Left renal cortex interstitium (tissue), 4 donors: Measurements from ENCODE around the gene RAB35. TPM values are rescaled to one million over a fixed set of nuclear protein-coding genes. Genes with fewer than 3 reads are reported as not detected.

ENCODE experiments used
- DNase-seq, 4 donors: peaks; one replicate each; pipeline ENCODE4 v3.0.0-alpha.2; 2013; ENCODE audit warnings: low read depth in 4 of 4, low spot score in 2 of 4, missing footprints in 1 of 4
- polyA plus RNA-seq, 4 donors: library from polyadenylated mRNA; unstranded; fragments of 120-200 nt; gene quantifications; one replicate each; pipeline ENCODE4 v1.2.1, GENCODE V29; 2013; ENCODE audit not compliant: insufficient read length in 4 of 4

The RAB35 gene
- polyA plus RNA-seq, 4 donors: 33.6 to 47.7 (median 41.7) TPM

DNA sequence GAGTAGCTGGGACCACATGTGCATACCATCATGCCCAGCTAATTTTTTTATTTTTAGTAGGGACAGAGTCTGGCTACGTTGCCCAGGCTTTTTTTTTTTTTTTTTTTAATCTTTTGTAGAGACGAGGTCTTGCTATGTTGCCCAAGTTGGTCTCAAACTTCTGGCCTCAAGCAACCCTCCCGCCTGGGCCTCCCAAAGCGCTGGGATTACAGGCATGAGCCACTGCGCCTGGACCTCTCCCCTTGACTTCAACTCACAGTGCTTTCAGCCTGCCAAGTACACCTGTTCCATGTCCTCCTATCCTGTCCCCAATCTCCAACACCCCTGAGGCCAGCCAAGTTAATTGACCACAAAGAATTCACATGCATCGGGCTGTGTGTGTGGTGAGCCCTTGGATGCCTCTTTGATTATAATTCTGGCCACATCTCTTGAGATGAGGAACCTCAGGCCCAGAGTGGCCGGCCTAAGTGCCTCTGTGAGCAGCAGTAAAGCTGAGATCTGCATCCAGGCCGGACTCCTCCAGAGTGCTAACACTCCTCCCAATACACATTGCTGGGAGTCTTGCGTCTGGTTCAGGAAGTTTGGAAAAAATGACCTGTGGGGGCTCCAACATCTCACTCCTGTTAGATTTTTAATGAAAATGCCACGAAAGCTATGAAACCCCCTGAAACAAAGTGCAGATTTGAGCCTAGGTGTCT, 6.8 kb downstream of the RAB35 start:
- no peak for DNase-seq

DNA sequence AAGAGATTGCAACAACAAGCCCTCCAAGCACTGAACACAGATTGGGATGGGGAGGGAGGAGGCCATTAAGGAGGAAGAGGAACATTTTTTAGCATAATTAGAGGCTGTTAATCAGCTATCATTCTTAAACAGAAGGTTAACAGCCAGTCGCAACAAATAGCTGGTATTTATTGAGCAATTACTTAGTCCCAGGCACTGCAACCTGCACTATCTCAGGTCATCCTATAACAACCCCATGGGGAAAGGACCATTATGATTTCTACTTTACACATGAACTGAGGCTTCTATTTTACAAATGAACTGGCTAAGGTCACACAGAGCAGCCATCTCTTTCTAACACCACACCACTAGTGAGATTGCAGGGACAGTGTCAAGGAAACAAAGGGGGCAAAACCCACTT, 10.4 kb downstream of the RAB35 start:
- DNase-seq: no peak

DNA sequence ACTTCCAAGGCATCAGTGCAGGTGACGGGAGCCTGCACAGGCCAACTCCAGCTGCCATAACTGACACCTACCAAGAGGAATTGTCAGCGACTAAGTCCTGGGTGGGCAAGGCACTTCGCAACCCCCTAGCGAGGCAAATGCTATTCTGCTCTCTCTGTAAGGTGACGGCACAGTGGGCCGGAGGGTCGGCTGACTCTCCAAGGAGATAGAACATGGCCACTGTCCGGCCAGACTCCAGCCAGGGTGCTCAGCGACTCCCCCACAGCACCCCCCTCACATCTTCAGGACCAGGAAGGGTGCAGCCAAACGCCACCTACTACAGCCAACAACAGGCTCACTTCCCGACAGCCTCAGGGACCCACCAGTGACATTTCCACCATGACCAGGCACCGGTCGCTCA, 13.2 kb downstream of the RAB35 start:
- no peak for DNase-seq

DNA sequence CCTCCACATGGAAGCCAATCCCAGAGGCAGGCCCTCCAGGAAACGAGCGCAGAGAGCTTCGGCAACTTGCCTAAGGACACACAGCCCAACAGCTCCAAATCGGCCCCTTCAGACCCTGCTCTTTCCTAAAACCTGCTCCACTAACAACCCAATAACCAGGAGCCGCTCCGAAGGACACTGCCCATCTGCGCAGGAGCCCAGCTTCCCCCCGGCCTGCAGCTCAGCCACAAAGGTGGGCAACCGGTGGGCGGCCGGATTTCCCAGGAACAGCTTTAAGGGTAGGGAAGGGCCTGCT, 13.6 kb downstream of the RAB35 start:
- DNase-seq: no peak

DNA sequence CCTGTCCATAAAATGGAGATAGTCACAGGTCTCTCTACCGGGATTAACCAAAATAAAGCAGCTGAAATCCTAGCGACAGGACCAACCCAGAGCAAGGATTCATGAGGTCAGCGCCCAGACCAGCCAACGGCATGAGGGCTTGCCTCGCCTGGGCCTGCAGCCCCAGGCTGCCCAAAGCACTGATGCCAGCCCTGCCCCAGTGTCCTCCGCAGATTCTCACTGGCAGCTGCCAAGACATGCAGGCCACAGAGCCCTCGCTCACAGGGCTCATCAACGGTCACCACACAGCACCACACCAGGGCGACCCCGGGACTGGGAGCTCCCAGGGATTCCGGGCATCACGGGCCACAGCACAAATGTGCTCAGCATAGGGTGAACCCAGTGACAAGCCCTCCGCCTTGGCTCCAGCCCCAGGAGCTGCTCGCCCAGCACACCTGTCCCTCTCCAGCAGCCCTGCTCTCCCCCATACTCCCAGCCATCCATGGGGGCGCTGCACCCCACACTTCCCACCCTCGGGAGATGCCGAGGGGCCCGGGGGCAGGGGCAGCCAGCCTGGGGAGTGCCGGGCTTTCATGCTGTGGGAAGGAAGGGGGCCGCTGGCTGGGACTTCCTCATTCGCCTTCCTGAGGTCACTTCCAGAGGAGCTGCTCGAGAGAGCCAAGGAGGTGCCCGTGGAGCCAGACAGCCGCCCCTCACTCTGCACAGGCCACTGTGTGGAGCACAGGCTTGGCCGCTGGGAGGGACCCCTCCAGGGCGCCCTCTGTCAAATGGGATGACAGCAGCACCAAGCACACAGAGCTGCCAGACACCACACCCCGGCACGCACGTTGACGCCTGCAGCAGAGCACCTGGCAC, 14.1 kb downstream of the RAB35 start:
- no peak for DNase-seq

DNA sequence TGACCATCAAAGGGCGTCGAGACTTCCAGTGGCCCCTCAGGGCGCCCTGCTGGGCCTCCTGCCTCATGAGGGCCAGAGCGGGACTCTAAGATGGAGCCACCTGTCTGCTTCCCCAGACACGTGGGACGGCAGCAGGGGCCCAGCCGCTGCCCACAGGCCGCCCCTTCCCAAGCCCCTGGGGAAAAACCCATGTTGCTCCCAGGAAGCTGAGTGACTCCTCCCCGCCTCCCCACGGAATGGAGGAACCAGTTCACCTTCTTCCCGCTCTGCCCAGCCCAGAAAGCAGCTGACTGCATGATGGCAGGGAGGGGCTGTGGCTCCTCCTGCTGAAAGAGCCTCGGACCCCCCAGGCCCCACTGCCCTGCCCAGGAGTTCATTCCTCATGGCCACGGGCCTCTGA, 14.9 kb downstream of the RAB35 start:
- DNase-seq: no peak

DNA sequence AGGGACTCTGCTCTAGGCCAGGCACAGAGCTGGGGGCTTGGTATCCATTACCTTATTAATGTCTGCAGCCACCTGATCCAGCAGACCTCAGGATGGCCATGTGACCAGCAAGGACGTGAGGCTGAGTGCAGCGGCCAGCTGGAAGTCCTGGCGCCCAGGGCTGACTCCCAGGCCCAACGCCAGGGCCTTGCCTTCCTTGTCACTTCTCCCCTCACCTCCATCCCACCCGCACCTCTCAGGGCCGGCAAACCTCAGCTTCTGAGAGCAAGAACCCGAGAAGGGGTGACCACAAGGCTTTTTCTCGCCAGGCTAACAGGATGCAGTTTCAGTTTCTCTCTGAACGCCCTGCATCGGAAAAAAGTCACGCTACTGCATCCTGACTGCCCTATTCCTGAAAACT, 15.4 kb downstream of the RAB35 start:
- DNase-seq: no peak

DNA sequence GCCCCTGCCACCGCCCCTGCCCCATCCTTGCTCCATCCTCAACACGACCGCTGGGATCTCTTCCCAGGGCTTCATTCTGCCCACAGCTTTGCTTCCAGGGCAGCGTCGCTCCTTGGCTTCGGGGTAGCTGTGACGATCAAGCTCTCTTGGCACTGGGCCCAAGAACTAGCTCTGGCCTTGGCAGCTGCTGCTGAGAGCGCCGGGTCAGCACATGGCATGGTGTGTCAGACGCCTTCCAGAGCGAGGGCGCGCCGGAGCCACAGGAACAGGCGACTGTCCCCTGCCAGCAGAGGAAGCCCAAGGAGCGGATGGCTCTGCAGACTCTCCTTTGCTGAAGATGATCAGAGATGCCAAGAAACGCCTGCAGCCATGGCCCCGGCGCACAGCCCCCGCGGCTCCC, 15.9 kb downstream of the RAB35 start:
- no peak for DNase-seq

DNA sequence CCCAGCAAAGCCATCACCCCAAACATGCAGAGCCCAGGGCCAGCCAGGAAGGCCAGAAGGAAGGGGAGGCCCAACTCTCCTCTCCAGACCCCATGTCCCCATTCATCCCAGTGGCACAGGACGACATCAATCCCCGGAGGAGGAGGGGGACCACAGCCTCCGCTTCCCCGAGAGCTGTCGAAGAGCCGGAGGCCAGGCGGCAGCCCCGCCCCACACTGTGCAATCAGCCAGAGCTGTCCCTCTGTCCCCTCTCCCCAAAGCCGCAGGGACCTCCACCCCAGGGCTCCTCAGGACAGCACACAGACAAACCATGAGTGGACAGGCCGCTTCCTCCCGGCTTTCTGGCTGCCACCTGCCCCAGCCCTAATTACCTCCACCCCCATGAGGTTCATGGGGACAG, 16.8 kb downstream of the RAB35 start:
- no peak for DNase-seq

DNA sequence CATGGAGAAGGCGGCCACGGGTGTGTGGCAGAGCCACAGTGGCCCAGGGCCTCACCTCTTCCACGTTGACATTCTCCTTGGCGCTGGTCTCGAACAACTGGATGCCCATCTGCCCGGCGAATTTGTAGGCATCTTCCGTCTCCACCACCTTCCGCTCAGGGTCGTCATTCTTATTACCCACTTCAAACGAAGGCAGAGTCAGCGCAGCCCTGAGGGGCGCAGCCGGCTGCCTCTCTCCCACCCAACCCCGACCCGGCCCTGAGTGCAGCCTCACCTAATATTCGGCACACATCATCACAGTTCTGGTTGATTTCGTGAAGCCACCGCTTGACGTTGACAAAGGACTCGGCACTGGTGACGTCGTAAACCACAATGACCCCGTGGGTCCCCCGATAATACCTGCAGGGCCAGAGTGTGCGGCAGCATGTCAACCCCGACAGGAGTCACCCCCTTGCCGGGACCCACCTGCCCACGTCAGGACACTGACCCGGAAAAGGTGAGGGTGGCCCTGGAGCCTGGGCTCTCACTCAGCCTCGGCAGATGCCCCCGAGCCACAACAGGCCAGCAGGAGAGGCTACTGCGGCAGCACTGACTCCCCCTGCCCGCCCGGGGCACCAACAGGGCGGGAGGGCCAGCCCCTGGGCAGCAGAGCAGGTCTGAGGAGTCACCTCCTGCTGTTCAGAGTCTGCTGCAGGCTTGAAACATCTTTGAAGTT, 17.6 kb downstream of the RAB35 start:
- no peak for DNase-seq

DNA sequence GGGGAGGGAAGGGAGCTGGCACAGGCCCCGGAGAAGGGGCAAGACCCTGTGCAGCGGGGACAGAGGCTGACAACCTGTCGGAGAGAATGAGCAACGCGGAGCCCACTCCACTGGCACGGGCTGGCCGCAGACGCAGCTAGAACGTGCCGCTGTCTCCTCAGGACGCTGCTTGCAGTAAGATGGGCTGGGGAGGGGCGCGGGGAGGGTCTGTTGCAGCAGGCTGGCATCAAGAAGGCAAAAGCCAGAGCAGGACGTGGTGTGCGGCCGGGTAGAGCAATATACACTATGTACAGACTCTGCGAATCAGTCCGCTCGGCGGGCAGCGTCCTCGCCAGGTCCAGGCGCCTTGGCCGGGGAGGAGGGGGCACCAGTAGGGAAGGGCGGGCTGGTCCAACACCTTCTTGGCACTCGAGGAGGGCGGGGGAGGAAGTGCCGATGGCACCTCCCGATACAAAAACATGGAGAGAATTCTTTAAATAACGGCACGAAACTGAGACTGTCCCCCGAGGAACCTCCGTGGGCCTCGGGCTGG, 19.8 kb downstream of the RAB35 start:
- DNase-seq: no peak

DNA sequence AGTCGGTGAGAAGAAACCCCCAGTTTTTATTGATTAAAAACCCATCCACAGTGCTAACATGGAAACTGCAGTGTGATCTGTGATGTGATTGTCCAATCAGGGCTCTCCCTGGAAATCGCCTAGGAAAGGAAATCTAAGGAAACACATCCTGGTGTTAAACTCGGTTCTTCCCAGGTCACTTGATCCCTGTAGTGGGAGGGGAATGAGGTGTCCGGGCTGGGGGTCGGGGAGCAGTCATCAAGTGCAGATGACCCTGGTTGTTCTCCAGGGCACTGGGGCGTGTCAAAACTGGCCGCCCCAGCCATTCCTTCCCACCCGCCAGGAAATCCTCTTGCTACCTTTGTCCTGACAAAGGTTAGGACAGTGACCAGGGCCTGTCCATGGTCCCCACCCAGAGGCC, 20.8 kb downstream of the RAB35 start:
- DNase-seq: no peak

DNA sequence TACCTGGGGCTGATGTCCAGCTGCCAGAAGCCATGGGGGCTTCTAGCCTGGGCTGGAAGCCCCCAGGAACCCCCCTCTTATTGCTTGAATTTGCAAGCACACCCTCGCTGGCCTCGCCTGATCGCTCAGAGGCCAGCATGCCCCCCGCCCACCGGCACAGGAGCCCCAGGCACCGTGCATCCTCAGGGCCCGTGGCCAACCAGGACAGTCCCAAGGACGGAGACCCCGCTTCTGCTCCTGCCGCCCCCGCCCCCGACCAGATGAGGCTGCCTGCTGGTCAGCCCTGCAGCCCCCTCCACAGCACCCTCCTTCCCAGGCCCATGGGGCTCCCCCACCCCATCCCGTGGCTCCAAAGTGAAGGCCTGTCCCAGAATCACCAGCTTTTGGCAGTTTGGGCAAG, 21.2 kb downstream of the RAB35 start:
- DNase-seq: no peak

DNA sequence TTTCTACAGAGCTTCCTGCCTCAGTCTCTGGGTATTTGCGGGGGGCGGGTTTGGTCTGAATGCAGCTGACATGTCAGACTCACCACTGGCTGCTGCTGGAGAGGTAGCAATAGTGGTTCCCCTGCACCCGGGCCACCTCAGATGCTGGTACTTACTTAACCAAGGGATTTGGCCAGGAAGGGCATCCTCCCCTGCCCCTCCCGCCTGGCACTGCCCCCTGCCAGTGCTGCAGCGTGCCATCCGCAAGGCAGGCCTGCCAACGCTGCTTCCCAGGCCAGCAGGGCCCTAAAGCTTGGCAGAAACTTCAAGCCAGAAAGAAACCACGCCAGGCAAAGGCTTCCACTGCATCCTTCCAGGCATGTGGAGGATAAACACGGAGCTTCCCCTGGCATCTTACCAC, 22.1 kb downstream of the RAB35 start:
- no peak for DNase-seq

DNA sequence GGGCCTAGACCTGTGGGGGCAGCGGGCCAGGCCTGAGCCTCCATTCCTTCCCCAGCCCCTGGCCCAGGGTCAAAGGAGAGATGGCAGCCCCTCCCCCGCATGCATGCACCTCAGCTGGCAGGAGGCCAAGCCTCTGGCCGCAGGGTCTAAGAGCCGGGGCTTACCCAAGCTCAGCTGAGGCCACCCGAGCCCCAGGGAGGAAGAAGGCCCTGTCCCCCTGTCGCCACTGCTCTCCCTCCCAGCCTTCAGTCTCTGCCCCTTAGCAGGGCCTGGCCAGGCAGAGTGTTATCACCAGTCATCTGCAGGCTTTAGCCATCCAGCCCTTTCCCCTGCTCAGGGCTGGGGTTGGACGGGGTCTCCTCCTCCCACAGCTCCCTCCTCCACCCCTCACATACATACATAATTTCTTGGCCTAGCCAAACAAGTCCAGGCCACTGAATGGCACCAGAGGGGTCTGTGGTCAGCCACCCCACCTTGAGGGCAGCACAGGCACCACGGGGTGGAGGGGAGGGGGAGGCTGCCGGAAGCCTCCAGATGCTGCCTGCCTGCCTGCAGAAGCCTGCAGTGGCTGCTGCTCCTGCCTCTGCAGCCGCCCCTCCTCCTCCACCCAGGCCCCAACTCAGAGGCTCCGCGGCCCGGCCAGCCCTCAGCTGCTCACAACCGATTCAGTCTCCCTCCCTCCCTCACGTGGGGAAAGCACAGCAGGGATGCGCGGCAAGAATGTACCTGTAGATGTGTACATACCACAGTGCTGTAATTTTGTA, 22.8 kb downstream of the RAB35 start:
- DNase-seq: no peak

DNA sequence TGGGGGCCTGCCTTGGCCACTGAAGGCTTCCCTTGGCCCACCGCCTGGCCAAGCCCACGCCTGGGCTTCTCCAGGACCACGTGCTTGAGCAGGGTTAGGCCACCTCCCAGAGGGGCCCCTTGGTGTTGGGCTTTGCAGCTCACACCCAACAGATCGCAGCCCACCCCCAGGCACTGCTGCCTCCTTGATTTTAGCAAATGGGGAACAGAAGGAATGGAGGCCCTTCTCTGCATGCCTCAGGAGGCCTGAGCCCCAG, 23.3 kb downstream of the RAB35 start:
- DNase-seq: no peak

DNA sequence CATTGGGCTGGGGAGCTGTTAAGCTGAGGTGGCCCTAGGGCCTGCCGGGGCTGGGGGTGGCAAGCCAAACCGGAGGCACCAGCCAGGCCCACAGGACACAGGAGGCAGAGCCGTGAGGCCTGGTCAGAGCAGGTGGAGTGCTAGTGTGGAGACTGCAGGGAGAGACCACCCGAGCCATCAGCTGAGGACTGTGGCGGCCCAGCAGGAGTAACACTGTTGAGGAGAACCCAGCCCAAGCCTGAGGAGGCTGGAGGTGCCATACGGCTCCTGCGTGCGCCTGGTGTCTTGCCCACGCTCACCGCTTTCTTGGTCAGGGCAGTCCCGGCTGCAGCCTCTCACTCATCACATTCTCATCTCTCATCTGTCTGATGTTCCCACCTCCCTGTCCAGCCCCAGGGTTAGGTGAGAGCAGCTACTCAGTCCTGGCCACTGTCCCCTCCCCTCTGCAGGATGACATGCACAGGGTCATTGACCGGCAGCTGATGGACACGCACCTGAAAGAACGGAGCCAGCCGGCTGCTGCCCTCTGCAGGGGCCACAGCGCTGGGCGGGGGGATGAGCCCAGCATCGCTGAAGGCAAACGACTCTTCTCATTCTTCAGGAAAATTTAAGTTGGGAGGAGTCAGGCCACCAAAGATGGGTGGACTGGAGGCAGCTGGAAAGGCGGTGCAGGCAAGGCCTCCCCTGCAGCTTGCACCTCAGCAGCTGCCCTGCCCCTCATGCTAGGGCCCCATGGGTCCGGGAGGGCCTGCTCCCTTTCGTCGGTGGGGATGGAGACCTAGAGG, 23.8 kb downstream of the RAB35 start:
- no peak for DNase-seq

DNA sequence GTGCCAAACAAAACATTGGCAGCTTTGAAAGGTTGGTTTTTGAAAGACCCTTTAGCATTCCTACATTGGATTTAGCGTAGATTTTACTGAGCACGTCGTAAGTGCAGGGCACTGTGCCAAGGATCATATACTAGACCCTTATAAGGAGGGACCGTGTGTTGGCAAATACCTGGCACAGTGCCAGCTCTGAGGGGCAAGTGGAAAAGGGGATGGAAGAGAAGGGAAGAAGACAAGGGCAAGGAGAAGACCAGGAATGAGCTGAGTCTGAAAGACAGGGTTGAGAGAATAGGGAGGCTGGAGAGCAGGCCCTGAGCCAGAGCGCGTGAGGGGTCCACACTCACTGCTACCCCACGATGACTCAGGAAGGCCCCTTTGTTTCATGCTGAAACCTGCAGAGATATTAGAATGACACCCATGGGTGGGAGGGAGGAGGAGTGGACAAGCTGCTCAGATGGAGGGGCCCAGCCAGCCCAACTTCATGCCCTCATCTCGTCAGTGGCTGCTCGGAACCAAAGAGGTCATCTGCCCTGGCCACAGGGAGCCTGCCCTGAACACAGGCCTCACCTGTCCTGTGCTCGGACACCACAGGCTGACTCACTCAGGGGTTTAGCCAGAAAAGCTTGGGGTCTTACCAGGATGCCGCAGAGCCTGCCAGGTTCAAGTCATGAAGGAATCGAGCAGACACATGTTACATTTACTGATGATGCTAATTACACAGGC, 25.0 kb downstream of the RAB35 start:
- no peak for DNase-seq

DNA sequence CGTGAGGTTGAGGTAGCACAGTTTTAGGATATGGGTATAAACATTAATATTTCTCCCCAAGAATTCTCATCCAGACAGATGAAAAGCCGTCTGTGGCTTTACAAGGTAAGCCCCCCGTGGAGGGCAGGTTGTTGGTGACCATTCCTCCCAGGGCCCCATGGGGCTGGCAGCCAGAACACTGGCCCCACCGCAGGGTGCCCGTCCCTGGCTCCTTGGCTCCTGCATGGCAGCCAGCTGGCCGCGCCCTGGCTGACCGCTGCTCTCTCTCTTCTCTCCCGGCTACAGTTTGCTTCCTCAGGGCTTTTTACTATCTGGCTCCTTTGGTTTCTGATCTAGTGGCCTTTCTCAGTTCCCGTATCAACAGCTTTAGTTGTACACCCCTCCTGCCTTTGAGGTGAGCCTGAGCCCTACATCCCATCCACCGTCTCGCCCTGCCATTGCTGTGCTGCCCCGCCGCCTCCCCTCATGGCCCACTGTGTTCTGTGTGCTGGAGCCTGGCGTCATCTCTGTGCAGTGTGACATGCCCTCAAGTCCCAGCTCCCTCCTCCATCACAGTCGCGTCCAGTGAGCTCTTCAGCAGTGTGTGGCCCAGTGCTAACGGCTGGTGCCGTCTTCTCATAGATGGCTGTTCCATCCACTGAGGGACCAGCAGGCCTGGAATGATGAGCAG, 25.8 kb downstream of the RAB35 start:
- no peak for DNase-seq
